HT1080 (cell line): ENCODE data around the gene MAGI1. TPM values are rescaled to one million over a fixed set of nuclear protein-coding genes. Genes with fewer than 3 reads are reported as not detected.

Experiments
- DNase-seq: peaks from one replicate; pipeline ENCODE4 v3.0.0-alpha.2; 2015; ENCODE audit warnings: low read depth
- total RNA-seq: library from RNA; depleted of rRNA; stranded (reverse); fragments of >200 nt; shearing (Covaris generic); gene quantifications from 2 replicates; pipeline ENCODE4 v1.2.3, GENCODE V29; 2014

MAGI1 gene
- total RNA-seq, 1 experiment from 2014 or later: 15.2 TPM

DNA sequence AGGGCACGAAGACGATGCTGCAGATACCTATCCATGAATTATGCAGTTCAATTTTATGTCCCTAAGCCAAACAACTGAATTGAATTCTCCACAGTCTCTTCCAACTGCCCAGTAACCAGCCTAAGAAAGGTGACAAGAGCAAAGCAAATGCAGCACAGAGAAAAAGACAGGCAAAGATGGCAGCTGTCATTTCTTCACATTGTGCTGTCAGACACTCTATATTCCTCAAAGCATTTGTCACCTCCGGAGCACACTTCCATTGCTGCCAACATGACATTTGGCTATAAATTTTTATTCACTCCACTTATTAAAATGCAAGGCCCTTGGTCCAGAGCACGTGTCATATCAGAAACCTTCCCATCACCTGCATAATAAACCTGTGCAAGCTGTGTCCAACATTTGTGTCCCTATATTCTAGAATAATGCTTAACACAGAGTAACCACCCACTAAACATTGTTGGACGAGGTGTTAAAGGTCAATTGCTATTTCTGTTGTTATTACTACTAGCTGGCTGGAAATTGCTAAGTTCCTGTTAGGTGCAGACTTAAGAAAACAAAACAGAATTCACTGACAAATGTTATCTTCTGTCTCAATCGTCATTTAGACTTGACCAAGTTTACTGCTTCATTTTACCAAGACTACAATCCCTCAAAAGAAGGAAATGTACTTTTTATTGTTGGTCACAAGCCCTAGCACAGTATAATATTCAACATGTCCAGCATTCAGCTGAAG is 89.7 kb downstream of the MAGI1 start:
- DNase-seq: no peak

DNA sequence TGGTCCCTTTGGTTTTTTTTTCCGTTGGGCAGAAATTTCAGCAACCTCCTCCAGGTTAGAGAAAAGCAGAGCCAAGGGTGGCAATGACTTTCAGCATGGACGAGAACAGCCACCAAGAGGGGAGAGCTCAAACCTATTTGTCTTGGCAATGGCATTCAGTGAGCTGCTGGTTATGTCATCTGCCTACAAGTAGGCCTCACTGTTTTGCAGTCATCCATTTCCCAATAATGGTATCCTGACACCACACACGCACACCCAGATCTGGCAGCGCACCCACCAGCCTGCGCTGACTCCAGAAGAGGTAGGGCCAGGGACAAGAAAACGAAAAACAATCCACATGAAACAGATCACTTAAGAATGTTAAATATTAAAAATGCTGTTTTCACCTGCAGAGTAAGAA is 92.3 kb downstream of the MAGI1 start:
- no peak for DNase-seq

DNA sequence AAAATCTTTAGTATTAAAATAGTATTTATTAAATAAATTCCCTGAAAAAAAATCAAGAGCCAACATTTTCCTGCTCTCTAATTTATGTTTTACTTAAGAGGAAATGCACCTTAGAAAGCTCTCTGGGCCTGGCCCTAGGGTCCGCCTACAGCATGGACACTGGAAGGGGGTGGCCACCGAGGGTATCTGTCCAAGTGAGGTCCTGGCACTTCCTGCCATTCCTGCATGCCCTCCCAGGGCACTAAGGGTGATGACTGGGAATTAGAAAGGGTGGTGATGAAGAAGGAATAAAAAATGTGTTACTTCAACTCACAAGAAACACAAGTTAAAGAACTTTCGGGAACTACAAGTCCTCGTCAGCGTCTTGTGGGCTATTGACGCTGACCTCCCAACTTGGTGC is 92.8 kb downstream of the MAGI1 start:
- no peak for DNase-seq

DNA sequence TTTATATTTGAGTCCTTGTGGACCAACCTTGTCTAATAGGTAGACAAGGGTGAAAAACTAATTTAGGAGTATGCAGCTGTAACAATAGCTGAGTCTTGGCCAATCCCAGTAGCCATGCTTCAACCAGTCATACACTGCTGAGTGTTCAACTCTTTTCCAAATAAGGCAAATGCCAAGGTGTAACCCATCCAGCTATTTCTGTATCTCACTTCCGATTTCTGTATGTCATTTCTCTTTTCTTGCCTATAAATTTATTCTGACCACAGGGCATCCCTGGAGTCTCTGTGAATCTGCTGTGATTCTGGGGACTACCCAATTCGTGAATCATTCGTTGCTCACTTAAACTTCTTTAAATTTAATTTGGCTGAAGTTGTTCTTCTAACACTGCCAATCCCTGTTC is 93.2 kb downstream of the MAGI1 start:
- peak; percentile 82 for DNase-seq

DNA sequence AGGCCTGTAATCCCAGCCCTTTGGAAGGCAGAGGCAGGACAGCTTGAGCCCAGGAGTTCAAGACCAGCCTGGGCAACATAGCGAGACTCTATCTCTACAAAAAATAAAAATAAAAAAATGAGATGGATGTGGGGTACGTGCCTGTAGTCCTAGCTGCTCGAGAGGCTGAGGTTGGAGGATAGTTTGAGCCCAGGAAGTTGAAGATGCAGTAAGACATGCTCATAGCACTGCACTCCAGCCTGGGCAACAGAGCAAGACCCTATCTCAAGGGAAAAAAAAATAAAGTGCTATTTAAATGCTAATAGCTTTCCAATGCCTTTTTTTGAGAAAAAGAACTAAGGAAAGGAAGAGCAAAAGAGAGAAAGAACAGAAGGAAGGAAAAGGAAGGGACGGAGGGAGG is 94.5 kb downstream of the MAGI1 start:
- no peak for DNase-seq

DNA sequence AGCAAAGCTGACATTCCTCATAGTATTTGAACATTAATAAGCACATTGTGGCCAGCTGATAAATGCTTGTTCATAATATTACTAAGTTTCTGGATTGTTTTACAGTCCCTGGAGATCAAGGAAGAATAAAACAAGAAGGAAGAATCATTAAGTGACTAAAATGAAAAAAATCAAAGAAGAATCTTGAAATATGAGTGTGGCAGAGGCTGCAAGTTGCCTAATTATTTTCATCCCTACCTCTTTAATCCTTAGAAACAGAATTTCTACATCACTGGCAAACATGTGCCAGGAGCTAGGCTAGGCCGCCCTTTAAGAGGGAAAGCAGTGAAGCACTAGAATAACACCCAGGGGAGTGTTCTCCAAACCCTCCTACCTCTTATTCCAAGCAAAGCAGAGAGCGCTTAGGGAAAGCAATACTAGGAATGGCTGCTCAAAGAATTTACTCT is 98.9 kb downstream of the MAGI1 start:
- no peak for DNase-seq

DNA sequence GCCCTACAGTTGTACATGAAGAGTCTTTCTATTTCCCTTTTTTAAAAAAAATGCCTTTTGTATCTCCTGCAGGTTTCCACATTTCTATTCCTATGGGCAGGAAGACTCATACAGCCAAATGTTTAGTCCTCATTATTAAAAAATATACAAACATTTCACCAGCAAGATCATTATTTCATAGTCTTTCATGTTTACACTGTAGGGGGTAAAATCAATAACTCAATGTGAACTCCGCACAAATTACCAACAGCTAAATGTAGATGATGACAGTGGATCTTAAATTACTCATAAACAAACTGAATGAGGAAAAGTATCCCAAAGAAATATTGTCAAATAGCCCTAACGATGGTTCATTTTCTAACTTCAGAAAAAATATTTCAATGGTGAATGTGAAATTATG is 99.5 kb downstream of the MAGI1 start:
- DNase-seq: no peak

DNA sequence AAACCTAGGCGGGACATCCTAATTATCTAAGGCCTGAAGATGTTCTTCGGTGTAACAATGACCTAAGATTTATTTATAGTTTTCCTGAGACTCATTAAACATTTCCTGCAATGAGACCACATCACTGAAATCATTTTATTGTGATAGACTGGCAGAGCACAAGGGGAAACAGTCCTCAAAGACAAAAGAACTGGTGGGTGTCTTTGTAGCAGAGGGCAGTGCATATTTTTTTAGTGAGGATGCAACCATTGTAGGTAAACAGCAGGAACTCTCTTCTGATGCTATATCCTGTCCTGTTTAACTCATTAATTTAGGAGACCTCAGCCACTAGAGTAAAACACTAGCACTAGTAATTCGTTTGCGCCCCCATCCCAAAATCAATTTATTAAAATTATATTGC is 100.0 kb downstream of the MAGI1 start:
- no peak for DNase-seq

DNA sequence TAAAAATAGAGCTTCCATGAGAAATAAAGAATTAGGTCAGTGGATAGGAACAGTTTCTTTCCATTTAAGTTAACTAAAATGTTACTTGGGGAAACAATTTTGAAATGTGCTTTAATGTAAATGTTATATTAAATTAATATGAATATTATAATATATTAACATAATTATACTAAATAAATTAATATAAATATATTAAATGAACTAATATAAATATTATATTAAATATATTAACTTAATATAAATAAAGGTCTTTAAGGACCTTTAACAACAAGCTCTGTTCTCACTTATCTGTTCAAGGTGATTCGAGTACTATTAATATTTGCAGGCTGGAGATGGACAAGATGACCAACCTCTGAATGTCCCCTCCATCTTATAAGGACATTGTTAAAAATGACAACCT is 100.6 kb downstream of the MAGI1 start:
- no peak for DNase-seq

DNA sequence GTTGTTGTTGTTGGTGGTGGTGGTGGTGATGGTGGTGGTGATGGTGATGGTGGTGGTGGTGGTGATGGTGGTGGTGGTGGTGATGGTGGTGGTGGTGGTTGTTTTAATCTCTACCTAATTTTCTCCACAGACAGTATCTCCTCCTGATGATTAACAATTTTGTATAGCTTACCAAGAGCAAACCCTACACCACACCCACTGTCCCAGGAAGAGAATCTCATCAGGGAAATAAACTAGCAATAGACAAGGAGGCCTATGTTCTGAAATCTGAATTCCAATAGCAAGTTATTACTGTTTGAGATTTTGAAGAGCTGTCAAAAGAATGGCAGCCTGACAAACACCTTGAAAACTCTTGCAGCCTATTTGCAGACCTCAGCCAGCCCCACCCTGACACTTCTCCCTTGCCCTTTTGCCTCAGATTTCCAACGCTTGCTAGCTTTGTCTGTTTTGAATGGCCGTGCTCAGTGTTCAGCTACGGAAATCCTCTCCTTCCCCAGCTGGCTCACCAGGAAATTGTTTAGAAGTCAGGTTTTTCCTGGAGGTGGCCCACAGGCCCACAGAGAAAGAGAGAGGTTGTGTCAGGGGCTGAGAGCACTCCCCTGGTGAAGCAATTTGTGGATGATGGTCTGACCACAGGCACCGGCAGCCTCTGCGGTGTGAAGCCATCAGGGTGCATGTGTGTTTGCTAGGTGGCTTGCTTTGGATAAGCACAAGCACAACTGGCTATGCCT is 101.6 kb downstream of the MAGI1 start:
- DNase-seq: no peak

DNA sequence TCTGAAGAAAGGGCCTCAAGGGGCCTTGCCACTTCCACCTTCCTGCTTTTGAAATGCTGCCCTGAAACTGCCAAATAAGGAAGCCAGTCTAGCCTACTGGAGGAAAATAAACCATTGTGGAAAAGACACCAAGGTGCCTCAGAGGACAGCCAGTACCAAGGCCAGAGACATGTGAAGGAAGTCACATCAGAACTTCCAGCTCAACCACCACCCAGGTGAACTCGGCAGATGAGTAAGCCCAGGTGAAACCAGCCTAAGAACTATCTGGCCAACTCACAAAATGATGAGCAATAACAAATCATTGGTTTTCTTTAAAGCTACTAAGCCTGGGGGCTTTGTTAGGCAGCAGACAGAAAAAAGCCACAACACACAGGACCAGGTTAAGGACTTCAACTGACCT is 103.0 kb downstream of the MAGI1 start:
- no peak for DNase-seq

DNA sequence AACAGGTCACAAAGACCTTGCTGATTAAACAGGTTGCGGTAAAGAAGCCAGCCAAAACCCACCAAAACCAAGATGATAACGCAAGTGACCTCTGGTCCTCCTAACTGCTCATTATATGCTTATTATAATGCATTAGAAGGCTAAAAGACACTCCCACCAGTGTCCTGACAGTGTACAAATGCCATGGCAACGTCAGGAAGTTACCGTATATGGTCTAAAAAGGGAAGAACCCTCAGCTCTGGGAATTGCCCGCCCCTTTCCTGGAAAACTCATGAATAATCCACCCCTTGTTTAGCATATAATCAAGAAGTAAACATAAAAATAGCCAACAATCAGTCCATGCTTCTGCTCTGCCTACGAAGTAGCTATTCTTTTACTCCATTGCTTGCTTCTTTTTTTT is 108.1 kb downstream of the MAGI1 start:
- no peak for DNase-seq

DNA sequence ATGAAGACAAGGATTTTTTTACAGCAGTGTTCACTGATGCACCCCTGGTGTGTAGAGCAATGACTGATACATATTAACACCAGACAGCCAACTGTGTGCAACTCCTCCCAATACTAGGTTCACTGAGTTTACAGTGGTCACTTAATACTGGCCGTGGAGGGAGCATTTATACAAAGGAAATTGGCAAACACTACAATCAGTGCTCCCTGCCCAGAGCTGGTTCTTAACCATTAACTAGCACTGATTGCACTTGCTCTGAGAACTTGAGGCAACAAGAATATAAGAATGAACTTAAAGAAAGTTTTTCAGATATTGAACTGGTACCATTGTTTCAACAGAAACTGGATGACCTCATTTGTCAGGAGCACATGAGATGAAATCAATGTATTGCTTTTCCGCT is 110.6 kb downstream of the MAGI1 start:
- no peak for DNase-seq

DNA sequence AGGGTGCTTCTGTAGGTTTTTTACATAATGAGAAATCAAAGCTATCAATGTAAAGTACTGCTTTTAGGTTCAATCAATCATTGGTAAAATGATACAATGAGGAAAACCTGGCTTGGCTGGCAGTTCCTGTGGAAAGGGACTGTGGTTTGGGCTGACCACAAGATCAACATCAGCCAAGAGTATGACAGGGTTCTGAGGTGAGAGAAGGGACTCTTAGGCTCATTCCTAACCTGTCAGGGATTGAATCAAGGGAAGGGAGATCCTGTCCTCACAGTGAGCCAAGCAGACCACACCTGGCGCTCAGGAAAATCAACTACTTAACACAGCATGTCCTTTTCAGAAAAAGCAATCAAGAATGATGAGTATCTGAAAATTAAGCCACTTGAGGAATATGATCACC is 111.1 kb downstream of the MAGI1 start:
- DNase-seq: peak; percentile 68

DNA sequence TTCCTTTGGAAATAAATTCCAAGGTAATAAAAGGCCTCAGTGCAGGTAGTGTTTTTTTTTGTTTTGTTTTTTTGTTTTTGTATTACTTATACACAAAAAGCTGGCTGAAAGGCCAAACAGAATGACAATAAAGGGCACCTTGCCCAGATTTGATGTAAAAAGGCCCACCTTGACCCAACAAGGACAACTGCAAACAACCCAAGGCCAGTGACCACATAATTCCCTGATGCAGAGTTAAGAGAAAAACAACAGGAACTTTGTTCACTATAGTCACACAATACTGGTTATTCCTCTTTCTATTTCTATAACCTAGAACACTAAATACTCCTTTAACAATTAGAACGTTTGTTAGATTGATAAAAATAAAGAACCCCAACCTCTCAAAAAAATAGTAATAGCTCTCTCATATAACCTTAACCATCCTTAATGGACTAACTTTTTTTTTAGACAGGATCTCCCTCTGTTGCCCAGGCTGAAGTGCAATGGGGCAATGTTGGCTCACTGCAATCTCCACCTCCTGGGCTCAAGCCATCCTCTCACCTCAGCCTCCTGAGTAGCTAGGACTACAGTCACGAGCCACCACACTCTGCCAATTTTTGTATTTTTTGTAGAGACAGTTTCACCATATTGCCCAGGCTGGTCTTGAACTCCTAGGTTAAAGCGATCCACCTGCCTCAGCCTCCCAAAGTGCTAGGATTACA is 113.3 kb downstream of the MAGI1 start:
- no peak for DNase-seq

DNA sequence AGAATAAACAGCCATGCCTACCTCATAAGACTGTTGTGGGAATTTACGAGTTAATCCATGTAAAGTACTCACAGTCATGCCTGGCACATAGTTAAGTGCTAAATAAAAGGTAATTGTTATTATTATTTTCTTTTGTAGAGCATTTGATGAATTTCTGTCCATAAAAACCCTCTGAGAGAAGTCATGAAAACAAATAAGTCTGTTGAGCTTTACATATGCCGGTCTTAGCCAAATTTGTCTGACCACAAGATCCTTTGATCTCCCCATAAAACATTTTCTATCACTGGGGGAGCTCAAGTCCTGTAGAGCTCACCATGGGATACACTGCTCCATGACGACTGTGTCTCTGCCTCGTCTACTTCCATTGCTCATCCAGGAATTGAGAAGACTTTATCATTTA is 114.0 kb downstream of the MAGI1 start:
- DNase-seq: no peak

DNA sequence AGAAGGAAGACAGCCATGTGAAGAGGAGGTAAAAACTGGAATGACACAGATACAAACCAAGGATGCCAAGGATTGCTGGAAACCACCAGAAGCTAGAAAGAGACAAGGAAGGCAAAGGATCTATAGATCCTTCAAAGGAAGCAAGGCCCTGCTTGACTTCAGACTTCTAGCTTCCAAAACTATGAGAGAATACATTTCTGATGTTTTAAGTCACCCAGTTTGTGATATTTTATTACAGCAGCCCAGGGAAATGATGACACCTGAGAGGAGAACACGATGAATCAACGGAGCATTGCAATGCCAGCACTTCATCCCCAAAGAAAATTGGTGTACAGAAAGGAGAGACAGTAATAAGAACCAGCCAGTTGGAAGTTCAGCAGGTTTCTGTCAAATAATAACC is 116.3 kb downstream of the MAGI1 start:
- no peak for DNase-seq

DNA sequence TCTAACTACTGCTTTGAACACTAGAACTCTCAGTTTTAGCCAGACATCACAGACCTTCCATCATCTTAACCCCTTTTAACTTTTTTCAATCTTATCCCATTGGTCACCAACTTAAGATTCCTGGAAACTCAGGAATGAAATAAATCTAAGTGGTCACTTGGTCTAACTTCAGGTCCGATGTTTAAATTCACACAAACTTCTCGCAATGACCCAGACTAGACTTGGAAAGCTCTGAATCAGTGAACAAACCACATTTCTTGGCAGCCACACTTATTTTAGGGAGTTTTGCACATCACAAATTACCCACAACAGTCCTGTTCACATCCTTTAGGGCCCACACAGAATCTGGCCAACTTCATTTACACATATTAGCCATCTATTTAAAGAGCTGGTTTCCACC is 118.9 kb downstream of the MAGI1 start:
- no peak for DNase-seq

DNA sequence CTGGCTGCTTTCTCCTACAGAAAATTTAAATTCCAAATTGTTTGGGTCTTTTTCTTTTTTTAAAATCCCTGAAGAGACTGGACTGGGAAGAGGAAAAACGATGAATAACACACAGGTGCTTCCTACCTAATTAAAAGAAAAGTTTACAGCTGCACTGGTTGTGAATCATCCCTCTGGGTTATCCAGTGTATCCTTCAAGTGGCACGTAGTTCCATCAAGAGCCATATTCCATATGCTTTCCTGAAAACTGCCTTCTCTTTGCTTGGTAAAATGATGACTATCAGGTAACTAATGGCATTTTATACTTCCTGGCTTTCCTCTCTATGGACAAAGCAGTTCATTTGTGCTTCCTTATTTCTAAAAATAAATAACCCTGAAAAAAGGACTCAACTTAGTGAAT is 123.2 kb downstream of the MAGI1 start:
- no peak for DNase-seq

DNA sequence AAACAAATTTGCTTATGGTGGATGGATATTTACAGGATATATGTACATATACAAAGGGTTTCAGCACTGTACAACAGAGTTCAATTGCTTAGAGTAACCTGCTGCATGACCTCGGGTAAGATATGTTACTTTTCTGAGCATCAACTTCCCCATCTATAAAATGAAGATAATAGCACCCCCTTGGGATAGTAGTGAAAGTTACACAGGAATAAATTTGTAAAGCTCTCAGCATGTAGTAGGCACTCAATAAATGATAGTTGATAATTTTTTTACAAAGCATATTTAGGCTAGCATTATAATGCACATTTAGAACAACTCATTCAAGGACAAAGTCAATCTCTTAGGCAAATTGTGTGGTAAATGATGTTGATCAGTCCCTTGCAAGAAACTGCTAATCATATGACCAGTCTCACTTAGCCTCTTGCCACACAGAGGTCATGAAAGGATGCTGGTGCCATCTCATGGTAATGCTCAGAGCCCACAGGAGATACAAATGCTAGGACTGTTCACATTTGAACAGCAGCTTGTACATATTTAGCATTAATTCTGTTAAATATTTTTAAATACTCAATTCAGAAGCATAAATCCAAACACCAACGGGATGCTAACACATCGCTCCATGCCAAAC is 123.9 kb downstream of the MAGI1 start:
- DNase-seq: peak; percentile 30

DNA sequence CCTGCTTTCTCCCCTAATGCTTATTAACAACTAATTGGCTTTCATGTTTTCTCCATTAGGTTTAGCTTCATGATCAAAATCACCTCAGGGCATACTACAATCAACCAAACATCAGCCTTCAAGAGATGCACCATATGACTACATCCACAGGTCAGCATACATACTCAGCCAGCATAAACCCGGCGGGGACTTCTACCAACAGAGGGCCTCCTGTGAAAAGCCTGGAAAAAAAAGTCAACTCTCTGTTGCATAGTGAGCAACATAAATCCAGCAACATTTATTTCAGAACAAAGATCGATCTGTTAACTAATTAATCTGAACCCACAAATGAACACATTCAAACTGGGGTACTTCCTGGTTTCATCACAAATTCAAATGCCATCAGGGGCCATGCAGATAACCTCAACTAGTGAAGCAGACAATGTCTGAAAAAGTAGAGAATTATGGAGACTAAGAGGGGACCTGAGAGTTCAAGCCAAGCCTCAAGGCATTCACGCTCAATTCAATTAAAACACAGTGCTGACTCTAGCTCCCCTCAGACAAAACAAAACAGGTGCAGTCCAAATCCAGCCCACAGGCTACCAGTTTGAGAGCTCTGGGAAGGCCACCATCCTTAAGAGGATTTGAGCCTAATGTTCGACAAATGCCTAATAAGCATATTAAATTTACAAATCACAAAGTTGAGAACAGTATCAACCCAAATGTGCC is 124.5 kb downstream of the MAGI1 start:
- no peak for DNase-seq
